ENCODE measurements around the gene CUBN. TPM values are rescaled to one million over a fixed set of nuclear protein-coding genes. Genes with fewer than 3 reads are reported as not detected.

Gene CUBN
- total RNA-seq, 1 donor from 2014 or later: 1.0 TPM

DNA sequence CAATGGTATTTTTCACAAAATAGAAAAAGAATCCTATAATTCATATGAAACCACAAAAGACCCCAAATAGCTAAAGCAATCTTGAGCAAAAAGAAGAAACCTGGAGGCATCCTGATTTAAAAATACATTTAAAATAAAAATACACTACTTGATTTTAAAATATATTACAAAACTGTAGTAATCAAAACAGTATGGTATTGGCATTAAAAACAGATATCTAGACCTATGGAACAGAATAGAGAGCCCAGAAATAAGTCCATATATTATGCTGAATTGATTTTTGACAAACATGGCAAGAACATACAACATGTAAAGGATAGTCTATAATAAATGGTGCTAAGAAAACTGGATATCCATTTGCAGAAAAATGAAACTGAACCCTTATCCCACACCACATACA lies 34.8 kb downstream of the CUBN start:
- no peak for DNase-seq (ENCODE audit: extremely low spot score, unreplicated experiment)
- peaks cover 3% of the 10 kb centered on the region for H3K36me3 Mint-ChIP-seq
- peaks cover 5% of the 10 kb centered on the region for H3K9me3 Mint-ChIP-seq
- H3K4me1 Mint-ChIP-seq (ENCODE audit: unreplicated experiment): peaks cover 11% of the 10 kb centered on the region
- H3K27me3 Mint-ChIP-seq: no peaks in the 10 kb centered on the region
- no peak overlapping the region for H3K27ac Mint-ChIP-seq
- TF ChIP-seq, protein P1, sequence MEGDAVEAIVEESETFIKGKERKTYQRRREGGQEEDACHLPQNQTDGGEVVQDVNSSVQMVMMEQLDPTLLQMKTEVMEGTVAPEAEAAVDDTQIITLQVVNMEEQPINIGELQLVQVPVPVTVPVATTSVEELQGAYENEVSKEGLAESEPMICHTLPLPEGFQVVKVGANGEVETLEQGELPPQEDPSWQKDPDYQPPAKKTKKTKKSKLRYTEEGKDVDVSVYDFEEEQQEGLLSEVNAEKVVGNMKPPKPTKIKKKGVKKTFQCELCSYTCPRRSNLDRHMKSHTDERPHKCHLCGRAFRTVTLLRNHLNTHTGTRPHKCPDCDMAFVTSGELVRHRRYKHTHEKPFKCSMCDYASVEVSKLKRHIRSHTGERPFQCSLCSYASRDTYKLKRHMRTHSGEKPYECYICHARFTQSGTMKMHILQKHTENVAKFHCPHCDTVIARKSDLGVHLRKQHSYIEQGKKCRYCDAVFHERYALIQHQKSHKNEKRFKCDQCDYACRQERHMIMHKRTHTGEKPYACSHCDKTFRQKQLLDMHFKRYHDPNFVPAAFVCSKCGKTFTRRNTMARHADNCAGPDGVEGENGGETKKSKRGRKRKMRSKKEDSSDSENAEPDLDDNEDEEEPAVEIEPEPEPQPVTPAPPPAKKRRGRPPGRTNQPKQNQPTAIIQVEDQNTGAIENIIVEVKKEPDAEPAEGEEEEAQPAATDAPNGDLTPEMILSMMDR (conservative IDR thresholded peaks at IDR 0.05): no peak
- no peak overlapping the region for H3K4me3 Mint-ChIP-seq

DNA sequence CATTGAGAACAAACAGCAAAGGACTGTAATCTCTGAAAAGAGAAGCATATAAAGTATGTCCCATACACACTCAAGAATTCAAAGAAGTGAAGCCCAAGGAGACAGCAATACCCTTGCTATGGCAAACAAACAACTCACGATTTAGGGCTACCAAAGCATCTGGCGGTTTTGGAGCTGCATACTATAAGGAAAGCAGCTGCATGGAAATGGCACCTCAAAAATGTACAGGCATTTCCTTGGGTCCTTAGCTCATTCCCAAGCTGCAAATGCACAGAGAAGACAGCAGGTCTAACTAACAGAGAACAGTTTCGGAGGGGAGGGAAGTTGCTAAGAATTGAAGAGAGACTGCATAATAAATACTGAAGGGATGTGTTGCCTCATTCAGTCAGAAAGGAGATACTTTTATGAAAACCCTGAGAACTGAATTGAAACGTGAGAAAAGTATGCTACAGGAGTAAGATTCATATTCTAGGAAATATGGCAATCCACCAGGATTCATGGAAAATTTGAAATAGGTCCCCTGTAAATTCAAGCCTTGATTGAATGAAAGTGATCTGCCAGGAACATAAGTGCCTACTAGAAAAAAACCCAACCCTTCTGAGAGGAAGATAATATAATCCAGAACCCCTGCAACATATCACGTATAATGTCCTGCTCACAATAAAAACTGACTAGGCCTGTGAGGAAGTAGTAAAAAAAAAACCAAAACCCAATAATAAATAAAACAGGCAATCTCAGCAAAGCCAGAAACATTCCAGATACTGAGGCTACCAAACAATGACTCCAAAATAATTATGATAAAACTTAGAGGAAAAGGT lies 36.4 kb downstream of the CUBN start:
- TF ChIP-seq, protein P1 (conservative IDR thresholded peaks at IDR 0.05): no peak
- Mint-ChIP-seq H3K27me3 (no peaks in the 10 kb centered on the region), H3K9me3 (peaks cover 5% of the 10 kb centered on the region), H3K27ac (no peak overlapping the region), H3K4me1 (ENCODE audit: unreplicated experiment) (peaks cover 11% of the 10 kb centered on the region), H3K4me3 (no peak overlapping the region), H3K36me3 (peaks cover 3% of the 10 kb centered on the region)
- DNase-seq (ENCODE audit: extremely low spot score, unreplicated experiment): no peak

DNA sequence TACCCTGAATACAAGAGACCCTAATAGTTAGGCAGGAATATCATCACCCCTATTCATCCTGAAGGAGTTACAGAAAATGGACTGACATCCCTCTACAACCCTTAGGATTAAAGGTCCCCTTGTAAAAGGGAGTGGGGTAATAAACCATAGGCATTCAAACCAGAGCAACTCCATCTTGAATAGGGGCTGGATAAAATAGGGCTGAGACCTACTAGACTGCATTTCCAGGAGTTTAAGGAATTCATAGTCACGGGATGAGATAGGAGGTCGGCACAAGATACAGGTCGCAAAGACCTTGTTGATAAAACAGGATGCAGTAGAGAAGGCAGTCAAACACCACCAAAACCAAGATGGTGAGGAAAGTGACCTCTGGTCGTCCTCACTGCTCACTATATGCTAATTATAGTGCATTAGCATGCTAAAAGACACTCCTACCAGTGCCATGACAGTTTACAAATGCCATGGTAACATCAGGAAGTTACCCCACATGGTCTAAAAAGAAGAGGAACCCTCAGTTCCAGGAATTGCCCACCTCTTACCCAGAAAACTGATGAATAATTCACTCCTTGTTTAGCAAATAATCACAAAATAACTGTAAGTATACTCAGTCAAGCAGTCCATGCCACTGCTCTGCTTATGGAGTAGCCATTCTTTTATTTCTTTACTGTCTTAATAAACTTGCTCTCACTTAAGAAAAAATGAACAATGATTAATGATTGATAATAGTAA lies 37.2 kb downstream of the CUBN start:
- TF ChIP-seq, protein P1 (conservative IDR thresholded peaks at IDR 0.05): no peak
- Mint-ChIP-seq H3K9me3 (peaks cover 5% of the 10 kb centered on the region), H3K4me3 (no peak overlapping the region), H3K36me3 (peaks cover 3% of the 10 kb centered on the region), H3K4me1 (ENCODE audit: unreplicated experiment) (peaks cover 11% of the 10 kb centered on the region), H3K27me3 (no peaks in the 10 kb centered on the region), H3K27ac (no peak overlapping the region)
- no peak for DNase-seq (ENCODE audit: extremely low spot score, unreplicated experiment)

DNA sequence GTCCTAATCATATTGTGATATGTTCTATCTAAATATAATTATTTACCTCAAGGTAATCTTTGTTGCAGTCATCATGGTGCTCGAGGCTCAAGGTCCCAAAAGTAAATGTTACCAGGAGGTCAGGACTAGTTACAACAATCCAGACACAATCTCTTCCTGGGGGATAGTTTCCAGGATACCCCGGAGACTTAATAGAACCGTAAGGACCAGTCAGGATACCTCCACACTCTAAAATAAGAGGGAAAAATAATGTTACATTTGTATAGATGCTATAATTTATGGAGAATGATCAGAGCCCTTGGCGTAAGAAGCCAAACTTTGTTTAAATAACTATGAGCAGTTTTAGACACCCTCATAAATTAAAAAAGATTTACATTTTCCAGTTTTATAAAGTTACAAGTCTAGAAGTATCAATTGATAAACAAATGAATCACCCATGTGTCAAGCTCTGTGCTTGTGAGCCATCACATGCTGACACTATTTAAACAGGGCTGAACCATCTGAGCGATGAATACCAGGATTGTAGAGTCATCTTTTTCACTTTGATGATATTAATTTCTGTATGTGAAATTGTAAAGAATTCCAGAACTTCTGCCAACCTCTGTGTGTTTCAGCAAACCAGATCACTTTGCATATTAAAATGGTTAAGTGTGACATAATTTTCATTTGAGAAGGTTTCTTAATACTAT lies 41.3 kb downstream of the CUBN start:
- Mint-ChIP-seq H3K4me3 (no peak overlapping the region), H3K4me1 (ENCODE audit: unreplicated experiment) (peaks cover 10% of the 10 kb centered on the region), H3K36me3 (no peaks in the 10 kb centered on the region), H3K27ac (no peak overlapping the region), H3K9me3 (peaks cover 5% of the 10 kb centered on the region), H3K27me3 (no peaks in the 10 kb centered on the region)
- TF ChIP-seq, protein P1 (conservative IDR thresholded peaks at IDR 0.05): no peak
- DNase-seq (ENCODE audit: extremely low spot score, unreplicated experiment): no peak

DNA sequence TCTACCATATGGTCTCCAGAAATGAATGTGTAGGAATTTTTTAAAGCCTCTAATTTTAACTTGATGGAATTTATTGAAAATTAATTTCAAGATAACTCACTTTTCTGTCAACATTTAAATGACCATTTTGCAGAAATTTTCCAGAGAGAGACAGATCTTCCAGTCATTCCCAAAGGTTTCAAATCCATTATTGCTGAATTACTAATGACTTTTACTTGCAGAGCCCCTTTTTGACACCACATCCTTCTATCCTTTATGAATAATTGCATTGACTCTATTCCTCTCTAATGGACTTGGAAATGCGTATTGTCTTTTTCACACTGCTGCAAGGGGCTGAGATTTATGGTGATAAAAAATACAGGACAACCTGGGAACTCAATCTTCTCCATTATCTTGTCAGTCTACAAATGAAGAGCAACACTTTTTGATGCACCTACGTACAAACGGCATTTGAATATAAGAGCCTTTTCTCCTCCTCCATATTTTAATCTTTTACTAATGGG lies 42.7 kb downstream of the CUBN start:
- Mint-ChIP-seq H3K27me3 (no peaks in the 10 kb centered on the region), H3K36me3 (no peaks in the 10 kb centered on the region), H3K4me3 (no peak overlapping the region), H3K27ac (no peak overlapping the region), H3K4me1 (ENCODE audit: unreplicated experiment) (peaks cover 6% of the 10 kb centered on the region), H3K9me3 (peaks cover 1% of the 10 kb centered on the region)
- no peak for DNase-seq (ENCODE audit: extremely low spot score, unreplicated experiment)
- TF ChIP-seq, protein P1 (conservative IDR thresholded peaks at IDR 0.05): no peak
